Type B pancreatic cell (in vitro differentiated cells): Measurements from ENCODE around the gene ENTPD3. TPM values are rescaled to one million over a fixed set of nuclear protein-coding genes. Genes with fewer than 3 reads are reported as not detected.
A peak's percentile ranks its signal among the peaks of the same experiment; 100 is the strongest.
"Not testable (repeated sequence)": the region's sequence is repeated elsewhere in the genome, so short reads cannot be mapped to it uniquely, and the experiment has no call there.

Source experiments
- DNase-seq: peaks from one replicate; pipeline ENCODE4 v3.0.0; 2021; ENCODE audit warnings: mixed read lengths; ENCODE audit not compliant: unreplicated experiment; ENCODE audit errors: extremely low spot score
- H3K27ac Mint-ChIP-seq: 2 replicates; pipeline ENCODE4 v1.8.0; 2021; ENCODE audit warnings: mild to moderate bottlenecking, mixed read lengths
- H3K27me3 Mint-ChIP-seq: 2 replicates; pipeline ENCODE4 v1.8.0; 2021; ENCODE audit warnings: mixed read lengths
- H3K36me3 Mint-ChIP-seq: 2 replicates; pipeline ENCODE4 v1.8.0; 2021; ENCODE audit warnings: mixed read lengths
- H3K4me1 Mint-ChIP-seq: one replicate; pipeline ENCODE4 v1.8.0; 2021; ENCODE audit warnings: mixed read lengths; ENCODE audit not compliant: unreplicated experiment
- H3K4me3 Mint-ChIP-seq: 2 replicates; pipeline ENCODE4 v1.8.0; 2021; ENCODE audit warnings: mild to moderate bottlenecking, mixed read lengths
- H3K9me3 Mint-ChIP-seq: 2 replicates; pipeline ENCODE4 v1.8.0; 2021; ENCODE audit warnings: mixed read lengths
- CTCF ChIP-seq: fragments of 200-600 bp; sonication (generic); conservative IDR thresholded peaks from 2 replicates; pipeline ENCODE4 v1.5.0; 2021; ENCODE audit warnings: antibody characterized with exemption, mild to moderate bottlenecking
- total RNA-seq: library from RNA; stranded (reverse); gene quantifications from 2 replicates; pipeline ENCODE4 v1.2.1, GENCODE V29; 2021; ENCODE audit warnings: low replicate concordance

Gene ENTPD3
- total RNA-seq, 1 donor from 2014 or later = 2.5 TPM

DNA sequence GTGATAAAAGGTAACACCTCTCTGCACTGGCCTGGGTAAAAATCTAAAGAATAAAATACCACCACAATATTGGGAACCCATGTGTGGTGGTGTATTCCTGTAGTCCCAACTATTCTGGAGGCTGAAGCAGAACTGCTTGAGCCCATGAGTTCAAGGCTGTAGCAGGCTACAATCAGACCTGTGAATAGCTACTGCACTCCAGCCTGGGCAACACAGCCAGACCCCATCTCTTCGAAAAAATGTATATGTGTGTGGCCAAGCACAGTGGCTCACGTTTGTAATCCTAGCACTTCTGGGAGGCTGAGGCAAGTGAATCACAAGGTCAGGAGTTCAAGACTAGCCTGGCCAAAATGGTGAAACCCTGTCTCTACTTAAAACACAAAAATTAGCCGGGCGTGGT, 68.3 kb downstream of the ENTPD3 start:
- no peaks in the 10 kb centered on the region for H3K27me3 Mint-ChIP-seq
- DNase-seq = no peak
- H3K4me1 Mint-ChIP-seq = peaks cover 40% of the 10 kb centered on the region
- H3K27ac Mint-ChIP-seq = peak overlapping the region; percentile 78
- H3K4me3 Mint-ChIP-seq = peak overlapping the region; percentile 99
- H3K36me3 Mint-ChIP-seq = peaks cover 18% of the 10 kb centered on the region
- no peaks in the 10 kb centered on the region for H3K9me3 Mint-ChIP-seq
- no peak for TF ChIP-seq CTCF

DNA sequence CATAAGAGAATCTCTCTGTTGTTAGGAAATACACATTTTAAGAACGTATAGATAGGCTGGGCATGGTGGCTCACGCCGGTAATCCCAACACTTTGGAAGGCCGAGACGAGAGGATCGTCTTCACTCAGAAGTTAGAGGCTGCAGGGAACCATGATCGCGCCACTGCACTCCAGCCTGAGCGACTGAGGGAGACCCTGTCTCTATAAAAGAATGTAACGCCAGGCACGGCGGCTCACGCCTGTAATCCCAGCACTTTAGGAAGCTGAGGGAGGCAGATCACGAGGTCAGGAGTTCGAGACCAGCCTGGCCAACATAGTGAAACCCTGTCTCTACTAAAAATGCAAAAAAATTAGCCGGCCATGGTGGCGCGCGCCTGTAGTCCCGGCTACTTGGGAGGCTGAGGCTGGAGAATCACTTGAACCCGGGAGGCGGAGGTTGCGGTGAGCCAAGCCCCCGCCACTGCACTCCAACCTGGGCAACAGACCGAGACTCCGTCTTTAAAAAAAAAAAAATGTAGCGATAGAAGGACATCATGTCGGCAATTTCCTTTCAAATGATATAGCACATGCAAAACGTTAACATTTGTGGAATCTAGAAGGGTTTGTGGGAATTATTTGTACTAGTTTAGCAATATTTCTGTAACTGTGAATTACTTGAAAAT, 69.4 kb downstream of the ENTPD3 start:
- Mint-ChIP-seq H3K36me3 (peaks cover 22% of the 10 kb centered on the region), H3K9me3 (no peaks in the 10 kb centered on the region), H3K4me1 (peaks cover 39% of the 10 kb centered on the region), H3K27me3 (no peaks in the 10 kb centered on the region), H3K27ac (peak overlapping the region; percentile 97), H3K4me3 (peak overlapping the region; percentile 99)
- DNase-seq = no peak
- TF ChIP-seq CTCF = no peak

GRCh38 chr3:40456940-40457823, 70.2 kb downstream of the ENTPD3 start, which contains the start of gene RPL14:
TSS of gene RPL14 (plus strand) at chr3:40457339. CDS start at chr3:40457472, 133 bp downstream.
- DNase-seq = peak; percentile 92
- peaks cover 33% of the 10 kb centered on the region for H3K4me1 Mint-ChIP-seq
- no peak for TF ChIP-seq CTCF
- peak within 1 kb of the TSS; percentile 97 for H3K27ac Mint-ChIP-seq
- no peaks in the 10 kb centered on the region for H3K27me3 Mint-ChIP-seq
- no peaks in the 10 kb centered on the region for H3K9me3 Mint-ChIP-seq
- H3K4me3 Mint-ChIP-seq = peak within 1 kb of the TSS; percentile 99
- peaks cover 30% of the 10 kb centered on the region for H3K36me3 Mint-ChIP-seq

GRCh38 chr3:40458473-40458872, 71.5 kb downstream of the ENTPD3 start:
- no peak for DNase-seq
- Mint-ChIP-seq H3K4me3 (peak overlapping the region; percentile 99), H3K36me3 (peaks cover 30% of the 10 kb centered on the region), H3K4me1 (peaks cover 22% of the 10 kb centered on the region), H3K9me3 (no peaks in the 10 kb centered on the region), H3K27ac (peak overlapping the region; percentile 81), H3K27me3 (no peaks in the 10 kb centered on the region)
- no peak for TF ChIP-seq CTCF

DNA sequence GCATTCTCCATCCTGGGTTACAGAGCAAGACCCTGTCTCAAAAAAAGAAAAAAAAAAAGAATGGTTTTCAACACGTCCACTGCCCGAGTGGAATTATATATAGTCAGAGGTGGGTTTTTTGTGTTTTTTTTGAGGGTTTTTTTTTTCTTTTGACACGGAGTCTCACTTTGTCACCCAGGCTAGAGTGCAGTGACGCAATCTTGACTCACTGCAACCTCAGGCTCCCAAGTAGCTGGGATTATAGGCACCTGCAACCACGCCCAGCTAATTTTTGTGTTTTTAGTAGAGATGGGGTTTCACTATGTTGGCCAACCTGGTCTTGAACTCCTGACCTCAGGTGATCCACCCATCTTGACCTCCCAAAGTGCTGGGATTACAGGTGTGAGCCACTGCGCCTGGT, 73.5 kb downstream of the ENTPD3 start:
- H3K27me3 Mint-ChIP-seq, H3K9me3 Mint-ChIP-seq, H3K4me3 Mint-ChIP-seq, DNase-seq, H3K27ac Mint-ChIP-seq: not testable (repeated sequence)
- Mint-ChIP-seq H3K4me1 (peaks cover 19% of the 10 kb centered on the region), H3K36me3 (peaks cover 39% of the 10 kb centered on the region)

GRCh38 chr3:40461161-40461560, 74.2 kb downstream of the ENTPD3 start:
- TF ChIP-seq CTCF = no peak
- no peak overlapping the region for H3K4me3 Mint-ChIP-seq
- no peaks in the 10 kb centered on the region for H3K9me3 Mint-ChIP-seq
- no peak for DNase-seq
- H3K4me1 Mint-ChIP-seq = peaks cover 19% of the 10 kb centered on the region
- no peaks in the 10 kb centered on the region for H3K27me3 Mint-ChIP-seq
- H3K36me3 Mint-ChIP-seq = peaks cover 39% of the 10 kb centered on the region
- peak overlapping the region; percentile 16 for H3K27ac Mint-ChIP-seq

DNA sequence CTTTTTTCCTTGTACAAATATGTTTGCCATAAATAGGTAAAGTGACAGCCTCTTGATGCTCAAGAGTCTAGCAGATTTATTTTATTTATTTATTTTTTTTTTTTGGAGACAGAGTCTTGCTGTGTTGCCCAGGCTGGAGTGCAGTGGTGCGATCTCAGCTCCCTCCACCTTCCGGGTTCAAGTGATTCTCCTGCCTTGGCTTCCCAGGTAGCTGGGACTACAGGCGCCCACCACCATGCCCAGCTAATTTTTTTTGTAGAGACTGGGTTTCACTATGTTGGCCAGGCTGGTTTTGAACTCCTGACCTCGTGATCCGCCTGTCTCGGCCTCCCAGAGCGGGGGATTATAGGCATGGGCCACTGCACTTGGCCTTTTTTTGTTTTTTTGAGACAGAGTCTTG, 75.9 kb downstream of the ENTPD3 start:
- not testable (repeated sequence) for DNase-seq, H3K4me3 Mint-ChIP-seq, H3K9me3 Mint-ChIP-seq, H3K27me3 Mint-ChIP-seq, H3K27ac Mint-ChIP-seq
- Mint-ChIP-seq H3K4me1 (peaks cover 15% of the 10 kb centered on the region), H3K36me3 (peaks cover 34% of the 10 kb centered on the region)
